ENCODE measurements around the gene GLTP.
"Not testable (repeated sequence)": the region's sequence is repeated elsewhere in the genome, so short reads cannot be mapped to it uniquely, and the experiment has no call there.

GLTP gene

DNA sequence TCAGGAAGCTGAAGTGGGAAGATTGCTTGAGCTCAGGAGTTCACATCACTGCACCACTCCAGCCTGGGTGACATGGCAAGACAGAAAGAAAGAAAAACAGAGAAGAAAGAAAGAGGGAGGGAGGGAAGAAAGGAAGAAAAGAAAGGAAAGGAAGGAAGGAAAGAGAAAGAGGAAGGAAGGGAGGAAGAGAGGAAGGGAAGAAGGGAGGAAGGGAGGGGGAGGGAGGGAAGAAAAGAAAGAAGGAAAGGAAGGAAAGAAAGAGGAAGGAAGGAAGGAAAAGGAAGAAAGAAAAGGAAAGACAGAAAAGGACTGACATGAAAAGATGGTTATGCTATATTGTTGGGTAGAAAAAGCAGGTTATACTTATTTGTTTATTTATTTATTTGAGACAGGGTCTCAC is 3.9 kb downstream of the GLTP start:
- no peak for DNase-seq

GRCh38 chr12:109875572-109876131 is 4.7 kb downstream of the GLTP start:
- no peak for DNase-seq

- no peak for DNase-seq
Observed at GRCh38 chr12:109873653-109874052, 6.7 kb downstream of the GLTP start.

DNA sequence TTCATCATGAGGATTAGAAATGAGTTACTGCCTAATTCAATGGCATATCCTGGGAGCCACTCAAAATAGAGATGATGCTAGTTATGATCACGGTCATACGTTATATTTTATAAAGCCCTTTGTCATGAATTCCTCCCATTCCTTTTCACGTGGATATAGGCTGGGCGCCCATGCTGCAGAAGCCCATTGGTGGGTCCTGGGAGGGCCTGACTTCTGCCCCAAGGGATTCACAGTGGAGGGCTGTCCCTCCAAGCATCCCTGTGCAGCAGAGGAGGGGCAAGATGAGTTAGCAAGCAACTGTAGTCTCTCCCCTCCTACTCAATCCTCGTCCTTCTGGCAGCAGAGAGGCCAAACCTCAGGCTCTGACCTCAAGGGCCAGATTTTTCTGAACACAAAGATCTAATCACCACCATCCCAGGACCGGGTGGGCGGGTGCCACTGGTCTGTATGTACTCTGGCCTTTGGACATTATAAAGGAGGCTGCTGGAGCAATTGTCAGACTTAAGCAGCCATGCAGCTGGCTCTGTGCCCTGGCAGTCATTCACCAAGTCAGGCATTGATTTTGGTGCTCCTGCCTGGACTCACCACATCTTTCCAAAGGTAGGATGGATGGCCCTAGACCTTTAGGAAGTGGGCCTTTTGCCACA is 8.6 kb downstream of the GLTP start:
- DNase-seq: no peak

DNA sequence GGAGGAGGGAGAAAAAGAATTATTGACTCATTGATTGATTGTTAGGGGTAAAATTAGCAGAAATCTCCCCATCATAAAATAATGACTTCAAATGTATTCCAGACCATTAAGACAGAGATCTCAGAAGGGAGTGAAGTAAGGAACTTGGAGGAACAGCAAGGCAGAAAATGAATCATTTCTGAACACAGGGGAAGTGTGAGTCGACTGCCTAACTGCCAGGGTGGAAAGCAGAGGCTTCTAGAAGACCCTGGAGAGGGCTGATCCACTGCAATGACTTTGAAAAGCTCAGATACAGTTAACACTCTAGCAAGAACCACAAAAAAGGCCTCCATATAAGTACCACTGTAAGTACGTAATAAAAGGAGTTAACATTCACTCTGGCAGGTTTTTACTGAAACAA is 9.7 kb downstream of the GLTP start:
- DNase-seq: no peak

DNA sequence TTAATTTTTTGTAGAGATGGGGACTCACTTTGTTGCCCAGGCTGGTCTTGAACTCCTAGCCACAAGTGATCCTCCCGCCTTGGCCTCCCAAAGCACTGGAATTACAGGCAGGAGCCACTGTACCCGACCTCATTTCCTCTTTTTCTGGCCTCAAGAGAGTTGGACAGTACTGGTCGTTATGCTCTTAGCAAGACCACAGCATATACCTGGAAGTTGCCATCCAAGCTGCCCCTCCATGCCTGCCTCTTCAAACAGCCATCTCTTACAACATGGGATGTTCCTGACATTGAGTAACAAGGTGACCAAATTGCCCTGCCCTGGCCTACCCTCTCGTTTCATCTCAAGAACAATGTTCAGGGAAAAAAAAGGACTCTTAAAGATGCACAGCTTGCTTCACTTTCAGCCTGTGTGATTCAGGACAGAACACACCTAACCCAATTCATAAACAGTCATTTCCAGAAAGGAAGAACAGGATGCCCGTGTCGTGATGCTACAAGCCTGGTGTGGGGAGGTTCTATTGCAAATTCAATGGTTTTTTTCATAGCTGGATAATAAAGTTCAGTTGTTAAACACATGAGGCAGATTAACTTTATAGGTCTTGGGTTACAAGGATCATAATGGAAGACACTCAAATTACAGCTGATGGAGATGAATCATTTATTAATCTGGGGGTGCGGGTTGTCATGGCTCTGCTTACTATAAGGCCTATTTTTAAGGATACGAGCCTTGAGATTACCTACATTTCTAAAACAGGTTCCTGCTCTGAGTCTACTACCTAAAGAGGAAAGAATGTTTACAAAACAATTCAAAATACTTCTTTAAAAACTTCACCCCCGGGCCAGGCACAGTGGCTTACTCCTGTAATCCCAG is 11.9 kb downstream of the GLTP start:
- no peak for DNase-seq

DNA sequence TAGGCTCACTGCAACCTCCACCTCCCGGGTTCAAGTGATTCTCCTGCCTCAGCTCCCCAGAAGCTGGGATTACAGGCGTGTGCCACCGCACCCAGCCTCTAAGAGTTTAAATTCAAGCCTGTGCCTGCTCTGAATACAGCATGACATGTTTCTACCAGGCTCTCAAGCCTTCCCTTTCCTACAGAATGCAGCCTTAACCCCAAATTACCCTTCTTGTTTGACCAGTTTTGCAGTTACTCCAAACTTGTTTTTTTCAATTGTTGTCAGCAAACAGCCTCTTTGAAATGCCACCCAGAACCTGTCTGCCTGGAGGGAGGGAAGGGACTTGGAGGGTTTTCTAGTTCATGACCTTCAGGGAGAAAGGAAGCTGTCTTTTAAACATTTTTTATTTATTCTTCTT is 15.4 kb downstream of the GLTP start:
- DNase-seq: no peak

DNA sequence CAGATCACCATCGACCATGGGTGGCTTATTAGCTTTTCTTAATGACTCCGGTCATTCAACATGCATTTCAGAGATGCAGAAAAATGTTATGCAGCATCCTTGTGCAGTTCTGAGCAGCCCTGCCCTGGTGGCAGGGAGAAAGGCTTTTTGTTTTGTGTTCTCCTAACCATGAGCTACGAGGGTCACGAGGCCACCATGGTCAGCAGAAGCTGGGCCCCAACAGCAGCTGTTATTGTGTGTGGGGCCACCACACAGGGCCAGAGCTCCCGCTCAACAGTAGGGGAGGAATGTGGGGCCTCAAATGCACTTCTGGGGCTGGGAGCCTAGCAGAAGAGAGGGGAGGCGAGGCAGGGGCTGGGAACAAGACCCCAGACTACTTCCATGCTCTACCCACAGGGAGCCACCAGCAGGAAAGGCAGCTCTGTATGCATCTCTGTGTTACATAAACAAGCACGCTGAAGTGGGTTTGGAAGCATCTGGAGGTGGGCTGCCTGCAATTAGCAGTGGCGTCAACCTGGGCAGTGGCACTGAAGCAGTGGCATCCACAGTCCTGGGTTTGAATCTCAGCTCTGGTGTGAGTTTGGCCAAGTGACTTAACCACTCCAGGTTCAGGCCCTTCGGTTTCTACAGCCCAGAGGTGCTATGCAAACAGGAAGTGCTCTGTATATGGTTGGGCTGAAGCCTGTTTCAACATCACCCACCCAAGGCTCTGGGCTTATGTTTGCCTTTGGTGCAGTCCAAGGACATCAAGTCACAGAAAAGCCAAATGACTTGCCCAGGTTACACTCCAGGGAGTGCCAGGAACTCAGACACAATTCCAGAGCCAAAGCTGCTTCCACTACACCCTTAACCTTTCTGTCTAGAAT is 16.3 kb downstream of the GLTP start:
- DNase-seq: no peak

DNA sequence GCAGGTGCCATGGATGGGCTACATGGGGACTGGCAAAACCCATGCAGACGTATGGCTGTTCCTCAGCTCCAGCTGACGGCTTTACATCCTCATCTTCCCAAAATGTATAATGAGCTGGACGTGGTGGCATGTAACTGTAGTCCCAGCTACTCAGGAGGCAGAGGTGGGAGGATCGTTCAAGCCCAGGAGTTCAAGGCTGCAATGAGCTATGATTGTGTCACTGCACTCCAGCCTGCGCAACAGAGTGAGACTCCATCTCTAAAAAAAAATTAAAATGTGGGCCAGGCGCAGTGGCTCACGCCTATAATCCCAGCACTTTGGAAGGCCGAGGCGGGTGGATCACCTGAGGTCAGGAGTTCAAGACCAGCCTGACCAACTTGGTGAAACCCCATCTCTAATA is 17.9 kb downstream of the GLTP start:
- not testable (repeated sequence) for DNase-seq

DNA sequence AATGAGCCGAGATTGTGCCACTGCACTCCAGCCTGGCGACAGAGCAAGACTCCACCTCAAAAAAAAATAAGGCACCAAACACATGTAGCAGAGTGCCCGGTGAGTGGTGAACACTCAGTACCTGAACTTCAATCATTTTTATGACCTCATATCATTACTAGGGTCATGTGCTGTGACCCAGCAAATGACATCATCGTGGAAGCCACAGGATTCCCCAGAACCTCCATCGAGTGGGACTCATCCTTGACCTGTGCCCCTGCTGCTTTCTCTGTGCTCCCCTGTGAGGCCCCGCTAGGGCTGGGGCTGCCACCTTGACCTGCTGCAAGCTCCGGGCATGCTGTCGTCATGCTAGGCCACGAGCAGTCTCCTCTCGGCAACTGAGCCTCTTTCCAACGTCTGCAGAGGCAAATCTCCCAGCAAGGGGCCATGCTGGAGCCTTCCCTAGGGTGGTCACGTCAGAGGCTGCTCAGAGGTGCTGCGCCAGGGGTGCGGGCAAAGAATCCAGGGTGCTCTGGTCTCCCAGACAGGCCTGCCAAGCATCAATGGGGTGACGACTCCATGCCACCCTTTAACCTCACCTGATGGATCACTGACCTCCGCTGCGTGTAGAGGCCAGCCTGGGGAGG is 18.5 kb downstream of the GLTP start:
- DNase-seq: no peak

DNA sequence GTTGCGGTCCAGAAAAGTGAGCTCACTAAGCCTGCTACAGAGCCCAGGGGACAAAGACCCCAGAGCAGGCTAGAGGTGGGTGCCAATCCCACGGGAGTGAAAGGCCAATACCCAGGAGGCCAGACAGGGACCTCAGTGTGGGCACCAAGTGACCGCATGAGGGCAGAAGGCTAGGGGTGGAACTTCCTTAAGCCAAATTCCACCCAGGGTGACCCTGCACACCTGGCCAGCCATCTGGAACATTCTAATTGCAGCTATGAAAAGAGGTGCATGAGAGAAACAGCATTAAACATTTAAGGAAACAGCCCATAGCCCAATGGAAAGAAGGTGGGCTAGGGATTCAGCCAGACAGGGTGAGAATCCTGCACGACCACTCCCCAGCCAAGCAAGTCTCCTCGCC is 19.4 kb downstream of the GLTP start:
- DNase-seq: no peak

GRCh38 chr12:109858764-109859163 is 21.6 kb downstream of the GLTP start:
- DNase-seq: no peak

DNA sequence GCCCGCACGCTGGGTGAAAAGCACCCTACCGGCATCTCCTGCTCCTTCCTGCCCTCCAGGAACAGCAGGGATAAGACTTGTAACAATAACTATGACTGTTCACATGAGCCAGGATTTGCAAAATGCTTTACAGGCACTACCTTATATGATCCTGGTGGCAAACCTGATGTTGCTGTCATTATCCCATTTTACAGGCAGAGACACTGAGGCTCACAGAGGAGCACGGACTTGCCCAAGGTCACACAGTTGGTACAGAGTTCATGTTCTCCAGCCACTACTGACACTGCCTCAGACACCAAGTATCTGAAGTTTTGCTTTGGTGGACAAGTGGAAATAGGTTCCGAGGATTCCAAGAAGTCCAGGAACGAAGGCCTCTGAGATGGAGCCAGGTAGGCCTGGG is 22.6 kb downstream of the GLTP start:
- DNase-seq: no peak

DNA sequence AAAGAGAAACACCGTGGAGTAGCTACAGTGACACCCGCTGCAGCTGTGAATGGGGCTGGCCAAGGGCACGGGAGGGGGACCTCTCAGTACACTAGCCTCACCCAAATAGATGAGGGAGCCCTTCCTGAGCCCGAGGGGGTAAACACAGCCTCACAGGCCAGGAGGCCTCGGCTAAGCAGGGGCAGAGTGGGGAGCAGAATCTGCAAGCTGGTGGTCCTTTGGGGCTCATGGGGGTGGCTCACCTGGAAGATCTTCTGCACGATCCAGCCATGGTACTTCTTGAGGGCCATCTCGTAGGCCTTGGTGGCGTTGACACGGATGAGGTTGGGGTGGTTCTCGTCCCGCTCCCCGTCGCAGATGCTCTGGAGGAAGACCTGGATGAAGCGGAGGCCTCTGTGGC is 25.0 kb downstream of the GLTP start:
- no peak for DNase-seq

DNA sequence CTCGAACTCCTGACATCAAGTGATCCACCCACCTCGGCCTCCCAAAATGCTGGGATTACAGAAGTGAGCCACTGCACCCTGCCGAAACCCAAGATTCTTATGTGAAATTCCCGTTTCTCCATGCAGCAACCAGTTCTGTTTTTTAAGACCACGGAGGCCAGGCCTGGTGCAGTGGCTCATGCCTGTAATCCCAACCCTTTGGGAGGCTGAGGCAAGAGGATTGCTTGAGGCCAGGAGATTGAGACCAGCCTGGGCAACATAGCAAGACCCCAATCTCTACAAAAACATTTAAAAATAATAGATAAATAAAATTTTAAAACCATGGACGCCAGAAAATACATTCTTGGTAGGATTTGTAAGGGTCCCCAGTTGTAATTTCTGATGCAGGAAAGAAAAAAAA is 29.8 kb downstream of the GLTP start:
- DNase-seq: not testable (repeated sequence)

GRCh38 chr12:109847142-109847735 is 33.1 kb downstream of the GLTP start:
- no peak for DNase-seq

- DNase-seq: no peak
Observed at GRCh38 chr12:109845824-109846205, 34.5 kb downstream of the GLTP start.

GRCh38 chr12:109844983-109845823 is 35.1 kb downstream of the GLTP start:
- peak; percentile 81 for DNase-seq

DNA sequence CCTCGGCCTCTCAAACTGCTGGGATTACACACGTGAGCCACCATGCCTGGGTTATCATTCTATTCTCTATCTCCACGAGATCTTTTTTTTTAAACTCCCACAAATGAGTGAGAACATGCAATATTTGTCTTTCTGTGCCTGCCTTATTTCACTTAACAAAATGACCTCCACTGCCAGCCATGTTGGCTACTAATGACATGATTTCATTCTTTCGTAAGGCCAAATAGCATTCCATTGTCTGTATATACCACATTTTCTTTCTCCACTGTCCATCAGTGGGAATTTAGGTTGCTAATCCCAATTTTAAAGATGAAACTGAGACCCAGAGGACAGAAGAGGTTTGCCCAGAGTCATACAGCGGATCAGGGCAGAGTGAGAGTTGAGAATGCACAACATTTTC is 36.2 kb downstream of the GLTP start:
- no peak for DNase-seq

DNA sequence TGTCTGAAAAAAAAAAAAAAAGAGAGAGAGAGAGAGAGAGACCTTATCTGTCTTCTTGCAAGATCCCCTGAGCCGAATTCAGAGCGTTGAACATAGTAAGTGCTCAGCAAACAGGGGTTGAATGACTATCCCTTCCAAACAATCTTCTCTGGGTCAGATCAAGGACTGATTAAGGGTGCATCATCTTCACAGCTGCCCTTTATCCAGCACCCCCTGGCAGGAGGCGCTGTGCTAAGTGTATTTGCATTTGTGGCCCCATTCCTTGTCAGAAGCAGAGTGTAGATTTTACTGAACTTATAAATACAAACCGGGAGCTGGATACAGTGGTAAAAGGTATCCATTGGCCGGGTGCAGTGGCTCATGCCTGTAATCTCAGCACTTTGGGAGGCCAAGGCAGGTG is 38.3 kb downstream of the GLTP start:
- no peak for DNase-seq

- no peak for DNase-seq
Observed at GRCh38 chr12:109841356-109841755, 39.0 kb downstream of the GLTP start.

Data from NCI-H146 (cell line).